ENCODE results near the gene CDKN1C. TPM values are rescaled to one million over a fixed set of nuclear protein-coding genes. Genes with fewer than 3 reads are reported as not detected.
A peak's percentile ranks its signal among the peaks of the same experiment; 100 is the strongest.

CDKN1C gene
- total and polyA plus RNA-seq, 9 donors: 170 to 290 (median 198) TPM

- Histone ChIP-seq H3K27ac (ENCODE audit: low read length) (no peak overlapping the region), H3K27me3 (ENCODE audit: control insufficient read depth, insufficient read depth, low read length) (peaks cover 61% of the 10 kb centered on the region), H3K4me1 (ENCODE audit: control insufficient read depth, insufficient read depth, low read length) (peaks cover 31% of the 10 kb centered on the region), H3K9me3 (replicated peaks; ENCODE audit: control insufficient read depth, low read depth, low read length) (no peaks in the 10 kb centered on the region), H3K4me3 (ENCODE audit: low read length) (no peak overlapping the region), H3K36me3 (ENCODE audit: control insufficient read depth, insufficient read depth, low read length) (no peaks in the 10 kb centered on the region)
- no CpG with 5 or more reads among the region's 4 CpGs for WGBS (ENCODE audit: insufficient coverage)
- DNase-seq: no peak
Observed at GRCh38 chr11:2931420-2931746, 45.8 kb upstream of the CDKN1C start.

GRCh38 chr11:2930704-2931419 lies 45.3 kb upstream of the CDKN1C start:
- H3K27ac ChIP-seq (ENCODE audit: low read length): no peak overlapping the region
- 30% methylated on average over 13 of the region's 21 CpGs for WGBS (ENCODE audit: insufficient coverage)
- H3K4me1 ChIP-seq (ENCODE audit: control insufficient read depth, insufficient read depth, low read length): peaks cover 31% of the 10 kb centered on the region
- no peak overlapping the region for H3K4me3 ChIP-seq (ENCODE audit: low read length)
- H3K9me3 ChIP-seq (replicated peaks; ENCODE audit: control insufficient read depth, low read depth, low read length): no peaks in the 10 kb centered on the region
- H3K36me3 ChIP-seq (ENCODE audit: control insufficient read depth, insufficient read depth, low read length): no peaks in the 10 kb centered on the region
- peaks cover 62% of the 10 kb centered on the region for H3K27me3 ChIP-seq (ENCODE audit: control insufficient read depth, insufficient read depth, low read length)
- no peak for DNase-seq

GRCh38 chr11:2929950-2930703 lies 44.6 kb upstream of the CDKN1C start:
- H3K36me3 ChIP-seq (ENCODE audit: control insufficient read depth, insufficient read depth, low read length): no peaks in the 10 kb centered on the region
- no peak for DNase-seq
- peaks cover 64% of the 10 kb centered on the region for H3K27me3 ChIP-seq (ENCODE audit: control insufficient read depth, insufficient read depth, low read length)
- peak overlapping the region; percentile 34 for H3K4me3 ChIP-seq (ENCODE audit: low read length)
- peaks cover 31% of the 10 kb centered on the region for H3K4me1 ChIP-seq (ENCODE audit: control insufficient read depth, insufficient read depth, low read length)
- H3K27ac ChIP-seq (ENCODE audit: low read length): no peak overlapping the region
- H3K9me3 ChIP-seq (replicated peaks; ENCODE audit: control insufficient read depth, low read depth, low read length): no peaks in the 10 kb centered on the region
- WGBS (ENCODE audit: insufficient coverage): 5% methylated on average over 32 of the region's 47 CpGs

- H3K4me3 ChIP-seq (ENCODE audit: low read length): no peak overlapping the region
- H3K27me3 ChIP-seq (ENCODE audit: control insufficient read depth, insufficient read depth, low read length): peaks cover 66% of the 10 kb centered on the region
- WGBS (ENCODE audit: insufficient coverage): 2% methylated on average over 47 of the region's 48 CpGs
- H3K9me3 ChIP-seq (replicated peaks; ENCODE audit: control insufficient read depth, low read depth, low read length): no peaks in the 10 kb centered on the region
- H3K36me3 ChIP-seq (ENCODE audit: control insufficient read depth, insufficient read depth, low read length): no peaks in the 10 kb centered on the region
- no peak for DNase-seq
- no peak overlapping the region for H3K27ac ChIP-seq (ENCODE audit: low read length)
- H3K4me1 ChIP-seq (ENCODE audit: control insufficient read depth, insufficient read depth, low read length): peaks cover 31% of the 10 kb centered on the region
Observed at GRCh38 chr11:2929531-2929949, 44.0 kb upstream of the CDKN1C start.

- Histone ChIP-seq H3K4me3 (ENCODE audit: low read length) (peak within 1 kb of the TSS; percentile 34), H3K27me3 (ENCODE audit: control insufficient read depth, insufficient read depth, low read length) (peaks cover 66% of the 10 kb centered on the region), H3K9me3 (replicated peaks; ENCODE audit: control insufficient read depth, low read depth, low read length) (no peaks in the 10 kb centered on the region), H3K4me1 (ENCODE audit: control insufficient read depth, insufficient read depth, low read length) (peaks cover 33% of the 10 kb centered on the region), H3K27ac (ENCODE audit: low read length) (no peak within 1 kb of the TSS), H3K36me3 (ENCODE audit: control insufficient read depth, insufficient read depth, low read length) (no peaks in the 10 kb centered on the region)
- under 1% methylated on average over 99 of the region's 113 CpGs for WGBS (ENCODE audit: insufficient coverage)
- DNase-seq: no peak
Observed at GRCh38 chr11:2928605-2929530, 43.3 kb upstream of the CDKN1C start, which contains the start of gene PHLDA2. Gene PHLDA2, minus strand, starts transcription at chr11:2929420. Its CDS starts 56 bp downstream, at chr11:2929364.

- H3K36me3 ChIP-seq (ENCODE audit: control insufficient read depth, insufficient read depth, low read length): no peaks in the 10 kb centered on the region
- no peak overlapping the region for H3K4me3 ChIP-seq (ENCODE audit: low read length)
- peaks cover 30% of the 10 kb centered on the region for H3K4me1 ChIP-seq (ENCODE audit: control insufficient read depth, insufficient read depth, low read length)
- no peak for DNase-seq
- H3K27me3 ChIP-seq (ENCODE audit: control insufficient read depth, insufficient read depth, low read length): peaks cover 66% of the 10 kb centered on the region
- H3K9me3 ChIP-seq (replicated peaks; ENCODE audit: control insufficient read depth, low read depth, low read length): no peaks in the 10 kb centered on the region
- 32% methylated on average over 14 of the region's 25 CpGs for WGBS (ENCODE audit: insufficient coverage)
- H3K27ac ChIP-seq (ENCODE audit: low read length): no peak overlapping the region
Observed at GRCh38 chr11:2927851-2928604, 42.5 kb upstream of the CDKN1C start.

GRCh38 chr11:2927121-2927800 lies 41.7 kb upstream of the CDKN1C start:
- Histone ChIP-seq H3K4me1 (ENCODE audit: control insufficient read depth, insufficient read depth, low read length) (peaks cover 26% of the 10 kb centered on the region), H3K9me3 (replicated peaks; ENCODE audit: control insufficient read depth, low read depth, low read length) (no peaks in the 10 kb centered on the region), H3K27ac (ENCODE audit: low read length) (no peak overlapping the region), H3K27me3 (ENCODE audit: control insufficient read depth, insufficient read depth, low read length) (peaks cover 63% of the 10 kb centered on the region), H3K36me3 (ENCODE audit: control insufficient read depth, insufficient read depth, low read length) (no peaks in the 10 kb centered on the region), H3K4me3 (ENCODE audit: low read length) (no peak overlapping the region)
- DNase-seq: no peak
- 82% methylated on average over 8 of the region's 12 CpGs for WGBS (ENCODE audit: insufficient coverage)

- Histone ChIP-seq H3K9me3 (replicated peaks; ENCODE audit: control insufficient read depth, low read depth, low read length) (no peaks in the 10 kb centered on the region), H3K4me3 (ENCODE audit: low read length) (no peak overlapping the region), H3K27ac (ENCODE audit: low read length) (no peak overlapping the region), H3K27me3 (ENCODE audit: control insufficient read depth, insufficient read depth, low read length) (peaks cover 56% of the 10 kb centered on the region), H3K36me3 (ENCODE audit: control insufficient read depth, insufficient read depth, low read length) (no peaks in the 10 kb centered on the region), H3K4me1 (ENCODE audit: control insufficient read depth, insufficient read depth, low read length) (peaks cover 26% of the 10 kb centered on the region)
- WGBS (ENCODE audit: insufficient coverage): 81% methylated on average over 11 of the region's 11 CpGs
- no peak for DNase-seq
Observed at GRCh38 chr11:2926611-2927051, 41.1 kb upstream of the CDKN1C start.
